ENCODE measurements around the gene PPP1CA.

DNA sequence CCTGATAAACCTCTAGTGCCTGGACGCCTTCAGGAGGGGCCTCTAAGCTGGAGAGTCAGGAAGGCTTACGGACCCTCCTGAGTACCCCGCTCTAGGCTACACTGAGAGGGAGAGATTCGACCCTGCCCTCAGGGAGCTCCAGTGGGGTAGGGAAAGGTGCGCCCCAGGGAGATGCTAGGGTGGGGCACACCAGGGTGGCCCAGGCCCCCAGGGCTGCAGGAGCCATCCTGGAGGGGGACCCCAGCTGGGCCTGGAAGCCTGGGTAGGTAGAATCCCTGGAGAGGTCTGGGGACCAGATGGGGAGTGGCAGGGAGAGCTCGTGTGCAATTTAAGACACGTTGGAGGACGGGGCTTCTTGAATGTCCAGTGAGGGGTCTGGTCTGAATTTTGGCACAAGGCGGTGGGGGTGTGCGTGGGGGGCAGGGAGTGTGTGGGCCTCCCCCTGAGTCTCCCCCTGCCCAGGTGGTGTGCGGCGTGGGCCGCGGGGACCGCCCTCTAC lies 18.5 kb upstream of the PPP1CA start:
- TF ChIP-seq, protein P1, sequence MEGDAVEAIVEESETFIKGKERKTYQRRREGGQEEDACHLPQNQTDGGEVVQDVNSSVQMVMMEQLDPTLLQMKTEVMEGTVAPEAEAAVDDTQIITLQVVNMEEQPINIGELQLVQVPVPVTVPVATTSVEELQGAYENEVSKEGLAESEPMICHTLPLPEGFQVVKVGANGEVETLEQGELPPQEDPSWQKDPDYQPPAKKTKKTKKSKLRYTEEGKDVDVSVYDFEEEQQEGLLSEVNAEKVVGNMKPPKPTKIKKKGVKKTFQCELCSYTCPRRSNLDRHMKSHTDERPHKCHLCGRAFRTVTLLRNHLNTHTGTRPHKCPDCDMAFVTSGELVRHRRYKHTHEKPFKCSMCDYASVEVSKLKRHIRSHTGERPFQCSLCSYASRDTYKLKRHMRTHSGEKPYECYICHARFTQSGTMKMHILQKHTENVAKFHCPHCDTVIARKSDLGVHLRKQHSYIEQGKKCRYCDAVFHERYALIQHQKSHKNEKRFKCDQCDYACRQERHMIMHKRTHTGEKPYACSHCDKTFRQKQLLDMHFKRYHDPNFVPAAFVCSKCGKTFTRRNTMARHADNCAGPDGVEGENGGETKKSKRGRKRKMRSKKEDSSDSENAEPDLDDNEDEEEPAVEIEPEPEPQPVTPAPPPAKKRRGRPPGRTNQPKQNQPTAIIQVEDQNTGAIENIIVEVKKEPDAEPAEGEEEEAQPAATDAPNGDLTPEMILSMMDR (IDR thresholded peaks at IDR 0.05; ENCODE audit: insufficient read depth, low read depth, low read length), result no peak
- no peak for TF ChIP-seq EZH2 (IDR thresholded peaks at IDR 0.05; ENCODE audit: insufficient read depth, low read length)
